Amygdala (tissue), 56 donors: ENCODE data around the gene POP5.
"Not testable (repeated sequence)": the region's sequence is repeated elsewhere in the genome, so short reads cannot be mapped to it uniquely, and the experiment has no call there.

Experiments
- DNase-seq, 56 donors: peaks; one replicate each; lab custom pipeline; 2025; lab: John Stamatoyannopoulos, UW

POP5 gene

DNA sequence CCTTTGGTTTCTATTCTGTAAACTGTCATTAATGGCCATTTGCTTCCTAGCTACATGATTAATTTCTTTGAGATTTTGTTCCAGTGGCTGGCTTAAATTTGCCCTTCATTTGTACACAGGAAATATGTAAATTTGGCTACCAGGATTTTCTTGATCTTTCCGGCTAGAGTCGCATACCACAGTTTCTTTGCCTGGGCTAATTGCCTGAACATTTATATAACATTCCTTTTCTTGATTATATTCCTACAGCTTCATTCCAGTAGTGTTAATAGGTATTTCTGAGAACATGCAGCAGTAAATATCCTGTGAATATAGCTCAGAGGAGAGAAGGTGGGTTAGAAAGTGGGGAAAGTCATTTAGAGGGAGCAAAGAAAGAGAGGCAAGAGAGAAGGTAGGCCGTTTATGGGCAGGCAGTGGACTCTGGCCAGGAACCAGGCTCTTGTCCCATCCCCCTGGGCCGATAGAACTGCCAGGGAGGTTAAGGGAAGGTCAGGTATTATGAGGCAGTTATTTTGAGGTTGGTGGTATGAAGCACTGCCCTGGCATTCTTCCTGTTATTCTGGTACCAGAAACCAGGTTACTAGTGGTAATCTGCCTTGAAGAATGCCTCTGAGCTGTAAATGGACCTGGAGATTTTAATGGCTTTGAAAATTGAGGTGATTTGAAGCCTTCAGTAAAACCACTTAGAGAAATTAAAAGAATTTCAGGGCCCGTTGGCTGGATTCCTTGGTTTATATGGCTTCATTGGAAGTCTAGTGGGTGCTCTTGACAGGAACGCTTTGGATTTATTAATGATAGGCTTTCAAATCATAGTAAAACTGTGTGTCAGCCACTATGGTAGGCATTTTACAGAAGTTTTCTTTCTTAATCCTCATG is 42.7 kb downstream of the POP5 start:
- peak in 2 of 56 donors; percentile 6 to 8 for DNase-seq

GRCh38 chr12:120537856-120538220 is 43.4 kb downstream of the POP5 start:
- DNase-seq: no peak

DNA sequence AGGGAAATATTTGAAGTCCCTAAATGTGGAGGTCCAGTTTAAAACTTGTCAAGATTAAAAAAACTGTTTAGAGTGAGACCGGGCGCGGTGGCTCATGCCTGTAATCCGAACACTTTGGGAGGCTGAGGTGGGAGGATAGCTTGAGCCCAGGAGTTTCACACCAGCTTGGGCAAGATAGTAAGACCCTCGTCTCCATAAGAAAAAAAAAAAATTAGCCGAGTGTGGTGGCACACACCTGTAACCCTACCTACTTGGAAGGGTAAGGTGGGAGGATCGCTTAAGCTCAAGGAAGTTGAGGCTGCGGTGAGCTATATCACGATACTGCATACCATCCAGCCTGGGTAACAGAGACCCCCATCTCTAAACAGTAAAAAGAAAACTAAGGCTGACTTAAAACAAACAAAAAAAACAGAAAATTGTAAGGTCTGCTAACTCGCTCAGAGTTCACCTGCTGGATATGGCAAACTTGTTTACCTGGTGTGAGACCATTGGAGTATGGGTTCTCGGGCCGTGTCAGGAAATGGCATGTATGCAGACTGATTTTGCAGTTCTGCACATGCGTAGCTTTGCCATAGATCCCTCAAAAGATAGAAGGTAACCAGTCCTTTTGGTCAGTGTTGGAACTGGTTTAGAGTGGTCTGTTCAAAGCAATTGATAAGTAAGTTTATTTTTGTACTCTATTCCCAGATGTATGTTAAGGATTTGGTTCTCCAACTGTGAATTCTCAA is 45.0 kb downstream of the POP5 start:
- DNase-seq: no peak

- DNase-seq: peak in 17 of 56 donors; percentile 8 to 61 (median 41)
Observed at GRCh38 chr12:120534703-120535655, 46.2 kb downstream of the POP5 start.

- peak in 54 of 56 donors; percentile 17 to 84 (median 62) for DNase-seq
Observed at GRCh38 chr12:120534203-120534702, 46.9 kb downstream of the POP5 start, which contains the start of gene RNF10. Gene RNF10 (plus strand): TSS chr12:120534356. CDS start chr12:120534812, 456 bp downstream.

- no peak for DNase-seq
Observed at GRCh38 chr12:120532701-120533238, 48.4 kb downstream of the POP5 start.

DNA sequence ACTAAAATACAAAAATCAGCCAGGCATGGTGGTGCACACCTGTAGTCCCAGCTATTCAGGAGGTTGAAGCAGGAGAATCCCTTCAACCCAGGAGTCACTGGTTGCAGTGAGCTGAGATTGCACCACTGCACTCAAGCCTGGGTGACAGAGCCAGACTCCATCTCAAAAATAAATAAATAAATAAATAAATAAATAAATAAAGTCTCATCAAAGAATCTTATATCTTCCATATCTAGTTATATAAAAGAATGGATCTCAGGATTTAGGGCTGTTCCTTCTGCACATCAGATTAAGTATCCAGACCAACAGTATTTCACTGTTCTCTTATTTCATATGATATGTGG is 50.8 kb downstream of the POP5 start:
- DNase-seq: not testable (repeated sequence)

- DNase-seq: peak in 2 of 56 donors; percentile 3 to 8
Observed at GRCh38 chr12:120529641-120530417, 51.4 kb downstream of the POP5 start.

DNA sequence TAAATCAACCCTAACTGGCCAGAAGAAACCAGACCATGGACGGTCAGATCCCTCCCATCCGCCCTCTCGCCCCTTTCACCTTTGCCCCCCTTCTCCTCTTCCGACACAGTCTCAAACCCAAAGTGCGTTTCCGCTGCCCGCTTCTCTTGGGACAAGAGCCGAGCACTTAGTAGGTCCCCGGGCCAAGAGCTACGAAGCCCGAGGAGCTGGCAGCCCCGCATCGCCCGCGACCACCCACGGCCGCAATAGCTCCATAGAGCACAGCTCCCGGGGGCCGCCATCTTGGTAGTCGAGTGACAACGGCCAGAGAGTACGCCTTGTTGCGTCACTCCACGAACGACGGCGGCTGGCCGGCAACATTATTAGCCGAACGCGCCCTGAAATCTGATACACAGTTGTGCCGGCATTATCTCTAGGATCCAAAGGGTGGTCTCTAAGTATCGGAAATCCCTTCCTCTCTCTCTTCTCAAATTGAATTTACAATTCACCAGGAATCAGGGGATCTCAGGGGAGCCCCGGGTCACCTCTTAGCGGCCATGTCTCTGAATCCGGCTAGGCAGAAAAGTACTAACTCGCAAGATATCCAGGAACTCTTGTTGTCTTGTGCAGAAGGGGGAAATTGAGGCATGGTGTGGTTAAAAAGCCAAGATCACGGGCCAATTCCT is 52.2 kb downstream of the POP5 start, which contains the start of gene COQ5:
Gene COQ5 (minus strand): TSS at position 298 of the 665 bp plus-strand sequence. CDS start 17 bp downstream, at position 281.
- DNase-seq: peak; percentile 44 to 95 (median 84)
